GM19328 (cell line): Measurements from ENCODE around the gene PCSK5.
"Not testable (repeated sequence)": the region's sequence is repeated elsewhere in the genome, so short reads cannot be mapped to it uniquely, and the experiment has no call there.

ENCODE experiments used
- ATAC-seq: cut with Tn5 transposase; IDR thresholded peaks from one replicate; pipeline ENCODE4 v1.9.1; 2021; ENCODE audit warnings: mild to moderate bottlenecking, moderate library complexity; ENCODE audit not compliant: unreplicated experiment

The PCSK5 gene

DNA sequence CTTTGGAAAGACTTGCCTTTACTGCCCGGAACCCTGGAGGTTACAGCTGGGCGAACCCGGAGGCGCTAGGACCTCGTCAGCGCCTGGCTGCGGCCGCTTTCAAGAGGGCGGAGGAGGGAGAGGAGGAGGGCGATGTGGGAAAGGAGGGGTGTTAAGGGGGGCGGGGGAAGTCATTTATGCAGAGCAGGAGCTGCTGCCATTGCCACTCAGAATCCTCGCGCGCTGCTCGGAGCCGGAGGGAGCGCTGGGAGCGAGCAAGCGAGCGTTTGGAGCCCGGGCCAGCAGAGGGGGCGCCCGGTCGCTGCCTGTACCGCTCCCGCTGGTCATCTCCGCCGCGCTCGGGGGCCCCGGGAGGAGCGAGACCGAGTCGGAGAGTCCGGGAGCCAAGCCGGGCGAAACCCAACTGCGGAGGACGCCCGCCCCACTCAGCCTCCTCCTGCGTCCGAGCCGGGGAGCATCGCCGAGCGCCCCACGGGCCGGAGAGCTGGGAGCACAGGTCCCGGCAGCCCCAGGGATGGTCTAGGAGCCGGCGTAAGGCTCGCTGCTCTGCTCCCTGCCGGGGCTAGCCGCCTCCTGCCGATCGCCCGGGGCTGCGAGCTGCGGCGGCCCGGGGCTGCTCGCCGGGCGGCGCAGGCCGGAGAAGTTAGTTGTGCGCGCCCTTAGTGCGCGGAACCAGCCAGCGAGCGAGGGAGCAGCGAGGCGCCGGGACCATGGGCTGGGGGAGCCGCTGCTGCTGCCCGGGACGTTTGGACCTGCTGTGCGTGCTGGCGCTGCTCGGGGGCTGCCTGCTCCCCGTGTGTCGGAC lies at the start of gene PCSK5:
Gene PCSK5, plus strand, starts transcription at position 202 of the 805 bp plus-strand sequence. Its CDS starts 509 bp downstream, at position 711.
- peak; percentile 62 for ATAC-seq

GRCh38 chr9:75844321-75844720 lies 46.2 kb upstream of the PCSK5 start:
- no peak for ATAC-seq

DNA sequence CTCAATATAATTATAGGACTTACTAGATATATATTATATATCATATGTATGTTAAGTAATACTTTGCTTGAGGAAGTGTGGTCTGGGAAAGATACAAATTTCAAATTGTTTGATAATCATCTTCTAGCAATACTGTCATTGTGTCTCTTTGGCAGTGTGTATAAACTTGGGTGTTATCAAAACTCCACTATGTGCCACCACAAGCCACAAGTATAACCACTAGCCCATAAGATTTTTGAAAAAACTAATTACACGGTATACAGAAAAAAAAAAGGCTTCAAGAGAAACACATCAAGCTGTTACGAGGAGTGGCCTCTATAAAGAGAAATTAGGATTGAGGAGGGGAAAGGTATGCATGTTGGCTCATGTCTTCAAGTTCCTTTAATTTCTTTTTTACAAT lies 44.7 kb upstream of the PCSK5 start:
- no peak for ATAC-seq

DNA sequence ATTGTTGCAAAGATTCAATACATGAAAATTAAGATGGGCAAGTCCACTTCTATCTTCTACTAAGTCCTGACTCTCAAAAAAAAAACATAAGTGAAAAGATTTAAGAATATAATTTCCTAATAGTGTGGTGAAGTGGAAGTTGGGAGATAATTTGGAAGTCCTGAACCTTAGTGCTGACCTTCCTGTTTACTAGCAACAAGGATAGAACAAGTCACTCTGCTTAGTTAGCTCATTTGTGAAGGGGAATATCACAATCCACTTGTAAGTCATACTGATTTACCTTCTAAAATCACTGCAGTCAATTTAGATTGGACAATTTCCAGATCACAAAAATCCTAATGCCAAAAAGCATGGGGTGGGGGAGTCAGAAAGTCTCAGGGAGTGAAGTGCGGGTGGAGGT lies 43.4 kb upstream of the PCSK5 start:
- ATAC-seq: no peak

DNA sequence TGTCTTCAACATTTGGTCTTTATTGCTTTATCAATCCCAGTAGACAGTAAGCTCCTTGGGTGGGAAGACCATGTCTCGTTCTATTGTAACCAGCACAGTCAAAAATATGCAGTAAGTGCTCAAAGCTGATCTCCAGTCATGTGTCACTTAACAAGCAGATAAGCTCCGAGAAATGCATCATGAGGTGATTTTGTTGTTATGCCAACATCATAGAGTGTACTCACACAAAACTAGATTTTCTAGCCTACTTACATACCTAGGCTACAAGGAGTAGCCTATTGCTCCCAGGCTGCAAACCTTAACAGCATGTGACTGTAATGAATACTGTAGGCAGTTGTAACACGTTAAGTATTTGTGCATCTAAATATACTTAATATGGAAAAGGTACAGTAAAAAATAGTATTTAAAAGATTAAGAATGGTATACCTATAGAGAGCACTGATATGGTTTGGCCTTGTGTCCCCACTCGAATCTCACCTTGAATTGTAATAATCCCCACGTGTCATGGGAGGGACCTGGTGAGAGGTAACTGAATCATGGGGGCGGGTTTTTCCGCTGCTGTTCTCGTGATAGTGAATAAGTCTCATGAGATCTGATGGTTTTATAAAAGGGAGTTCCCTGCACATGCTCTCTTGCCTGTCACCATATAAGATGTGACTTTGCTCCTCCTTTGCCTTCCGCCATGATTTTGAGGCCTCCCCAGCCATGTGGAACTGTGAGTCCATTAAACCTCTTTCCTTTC lies 39.8 kb upstream of the PCSK5 start:
- no peak for ATAC-seq

GRCh38 chr9:75851917-75852316 lies 38.6 kb upstream of the PCSK5 start:
- ATAC-seq: no peak

GRCh38 chr9:75852746-75853145 lies 37.7 kb upstream of the PCSK5 start:
- ATAC-seq: no peak

DNA sequence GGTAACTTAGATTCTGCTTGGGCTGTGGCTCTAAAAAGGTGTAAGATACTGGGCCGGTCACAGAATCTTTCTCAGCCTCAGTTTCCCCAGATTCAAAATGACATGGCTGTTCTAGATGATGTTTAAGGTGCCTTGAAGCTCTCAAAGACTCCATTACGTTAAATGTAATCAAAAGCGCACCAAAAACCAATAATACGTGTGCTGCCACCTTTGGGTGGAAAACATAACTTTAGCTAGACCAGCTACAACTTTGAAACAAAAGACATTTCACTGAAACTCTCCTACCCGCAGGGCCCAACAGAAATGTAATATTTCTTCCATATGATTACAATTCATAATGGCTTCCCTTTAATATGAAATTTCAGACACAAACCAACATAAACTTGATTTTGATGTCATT lies 35.0 kb upstream of the PCSK5 start:
- ATAC-seq: no peak

GRCh38 chr9:75858497-75859092 lies 31.9 kb upstream of the PCSK5 start:
- no peak for ATAC-seq

DNA sequence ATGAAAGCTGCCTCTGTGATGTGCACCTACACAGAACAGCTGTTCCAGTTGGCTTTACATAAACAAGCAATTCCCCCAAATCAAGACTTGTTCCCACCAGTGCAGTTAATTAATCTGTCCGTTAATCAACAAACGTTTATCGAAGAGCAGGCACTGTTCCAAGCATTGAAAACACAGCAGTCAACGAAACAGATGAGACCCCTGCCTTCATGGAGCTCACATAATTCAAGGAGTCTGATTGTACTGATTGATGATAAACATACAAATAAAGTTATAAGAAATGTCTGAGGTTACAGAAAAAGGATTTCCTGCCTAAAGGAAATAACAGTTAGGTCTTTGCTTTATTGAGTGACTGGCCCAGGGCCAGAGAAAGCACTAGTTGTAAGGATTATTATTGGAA lies 26.2 kb upstream of the PCSK5 start:
- ATAC-seq: no peak

DNA sequence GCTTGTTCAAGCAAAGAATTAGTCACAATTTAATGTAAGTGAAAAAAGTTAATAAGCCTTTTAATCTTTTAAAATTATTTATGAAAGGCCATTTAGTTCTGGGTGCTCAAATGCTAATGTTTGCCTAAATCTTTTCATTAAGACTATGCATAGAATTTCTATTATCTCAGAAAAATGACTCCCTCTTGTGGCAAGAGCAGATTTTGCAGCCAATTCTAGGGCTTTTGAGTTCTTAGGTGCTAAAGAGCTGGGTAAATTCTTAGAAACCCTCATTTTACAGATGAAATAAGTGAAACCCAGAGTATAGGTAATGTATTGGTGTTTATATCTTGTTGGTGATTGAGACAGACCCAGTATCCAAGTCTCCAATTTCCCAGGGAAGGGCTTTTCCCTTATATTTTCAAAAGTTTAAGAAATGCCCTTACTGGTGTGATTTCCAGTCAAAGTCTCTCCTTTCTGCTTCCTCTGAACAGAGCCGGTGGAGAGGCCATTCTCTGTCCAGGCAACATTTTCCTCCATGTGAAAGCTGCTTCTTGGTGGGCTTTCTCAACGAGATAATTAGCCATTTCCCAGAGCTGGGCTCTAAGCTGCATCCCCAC lies 24.1 kb upstream of the PCSK5 start:
- no peak for ATAC-seq

- not testable (repeated sequence) for ATAC-seq
Observed at GRCh38 chr9:75868526-75868925, 21.9 kb upstream of the PCSK5 start.

- no peak for ATAC-seq
Observed at GRCh38 chr9:75869236-75869635, 21.2 kb upstream of the PCSK5 start.

DNA sequence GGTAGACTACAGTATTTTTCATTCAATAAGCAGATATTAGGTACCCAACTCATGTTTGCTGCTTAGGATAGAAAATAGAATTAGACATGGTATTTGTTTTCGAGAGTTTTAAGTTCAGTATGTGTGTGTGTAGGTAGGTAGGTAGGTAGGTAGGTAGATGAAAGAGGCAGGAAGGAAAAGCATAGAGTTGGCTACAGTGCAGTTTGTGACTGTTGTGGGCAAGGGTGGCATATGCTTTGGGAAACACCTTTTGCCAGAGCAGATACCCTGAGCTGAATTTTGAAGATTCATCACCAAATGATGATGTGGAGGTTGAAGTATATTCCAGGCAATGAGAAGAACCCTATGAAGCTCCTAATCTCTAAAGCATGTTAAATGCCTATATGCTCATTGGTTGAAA lies 20.0 kb upstream of the PCSK5 start:
- no peak for ATAC-seq

DNA sequence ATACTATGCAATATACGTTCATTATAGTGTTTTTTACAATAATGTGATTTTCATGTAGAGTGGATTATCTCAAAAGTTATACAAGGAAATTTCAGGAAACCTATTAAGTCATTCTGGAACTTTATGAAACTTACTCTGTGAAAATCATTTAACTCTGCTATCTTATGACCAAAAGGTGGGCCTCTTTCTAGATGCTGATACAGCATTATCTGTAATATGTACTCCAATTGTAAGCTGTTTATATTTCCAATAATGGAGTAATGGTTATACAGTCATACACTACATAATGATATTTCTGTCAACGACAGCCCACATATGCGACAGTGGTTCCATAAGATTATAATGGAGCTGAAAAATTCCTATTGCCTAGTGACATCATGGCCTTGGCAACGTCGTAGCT lies 18.8 kb upstream of the PCSK5 start:
- ATAC-seq: no peak

DNA sequence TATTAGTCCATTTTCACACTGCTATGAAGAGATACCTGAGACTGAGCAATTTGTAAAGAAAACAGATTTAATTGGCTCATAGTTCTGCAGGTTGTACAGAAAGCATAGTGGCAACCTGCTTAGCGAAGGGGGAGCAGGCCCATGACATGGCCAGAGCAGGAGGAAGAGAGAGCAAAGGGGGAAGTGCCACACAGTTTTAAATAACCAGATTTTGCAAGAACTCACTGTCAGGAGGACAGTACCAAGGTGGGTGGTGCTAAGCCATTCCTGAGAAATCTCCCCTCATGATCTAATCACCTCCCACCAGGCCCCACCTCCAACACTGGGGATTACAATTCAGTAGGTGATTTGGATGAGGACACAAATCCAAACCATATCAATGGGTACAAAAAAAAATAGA lies 16.8 kb upstream of the PCSK5 start:
- ATAC-seq: no peak

DNA sequence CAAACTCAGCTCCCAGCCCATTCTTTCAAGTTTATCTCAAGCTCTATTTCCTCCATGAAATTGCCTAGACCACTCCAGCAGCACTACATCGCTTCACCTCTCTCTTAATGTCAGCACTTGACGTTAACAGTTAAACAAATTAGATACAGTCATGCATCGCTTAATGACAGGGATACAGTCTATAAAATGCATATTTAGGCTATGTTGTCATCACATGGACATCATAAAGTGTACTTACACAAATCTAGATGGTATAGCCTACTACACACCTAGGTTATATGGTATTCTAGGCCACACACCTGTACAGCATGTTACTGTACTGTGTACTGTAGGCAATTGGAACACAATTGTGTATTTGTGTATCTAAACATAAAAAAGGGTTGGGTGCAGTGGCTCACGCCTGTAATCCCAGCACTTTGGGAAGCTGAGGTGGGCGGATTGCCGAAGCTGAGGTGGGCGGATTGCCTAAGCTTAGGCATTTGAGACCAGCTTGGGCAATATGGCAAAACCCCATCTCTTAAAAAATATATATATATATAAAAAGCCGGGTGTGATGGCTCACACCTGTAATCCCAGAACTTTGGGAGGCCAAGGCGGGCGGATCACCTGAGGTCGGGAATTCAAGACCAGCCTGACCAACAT lies 13.4 kb upstream of the PCSK5 start:
- ATAC-seq: no peak

GRCh38 chr9:75878488-75878860 lies 12.0 kb upstream of the PCSK5 start:
- no peak for ATAC-seq

DNA sequence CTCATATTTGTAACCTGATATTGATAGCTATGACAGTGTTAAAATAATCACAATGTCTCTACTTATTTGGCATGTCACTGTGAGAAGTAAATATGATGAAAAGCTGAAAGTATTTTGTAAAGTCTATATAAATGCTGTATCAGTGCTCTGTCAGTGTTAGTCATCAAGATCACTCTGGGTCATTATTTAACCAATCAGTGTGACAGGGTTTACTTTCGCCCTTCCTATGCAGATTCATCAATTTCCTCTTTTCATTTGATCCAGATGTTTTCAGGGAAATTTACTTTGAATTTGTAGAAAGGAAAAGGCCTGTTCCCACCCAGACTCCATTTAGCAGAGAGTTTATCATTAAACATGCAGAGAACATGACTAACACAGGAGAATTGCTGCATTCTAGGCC lies 9.9 kb upstream of the PCSK5 start:
- ATAC-seq: no peak

- no peak for ATAC-seq
Observed at GRCh38 chr9:75881761-75882160, 8.7 kb upstream of the PCSK5 start.

- no peak for ATAC-seq
Observed at GRCh38 chr9:75885652-75886051, 4.8 kb upstream of the PCSK5 start.
